Measurements from ENCODE around the gene PAN3. TPM values are rescaled to one million over a fixed set of nuclear protein-coding genes. Genes with fewer than 3 reads are reported as not detected.
"Not testable (repeated sequence)": the region's sequence is repeated elsewhere in the genome, so short reads cannot be mapped to it uniquely, and the experiment has no call there.

PAN3 gene
- total RNA-seq, 1 donor from 2014 or later: 41.7 TPM

GRCh38 chr13:28131646-28132045 is 6.7 kb upstream of the PAN3 start:
- intact Hi-C loops (cut with micrococcal nuclease): loop anchor here (10.0 kb wide), 1 partner anchor 1907 kb away; the partner anchor contains the start of gene RNF6

GRCh38 chr13:28136916-28137315 is 1.4 kb upstream of the PAN3 start:
- intact Hi-C loops (cut with micrococcal nuclease): loop anchor here (5.0 to 10.0 kb wide), 2 partner anchors 885 to 1912 kb away; partner anchors contain the start of genes RNF6 and RPL21

- intact Hi-C loops (cut with micrococcal nuclease): loop anchor here (5.0 to 10.0 kb wide), 2 partner anchors 885 to 1913 kb away; partner anchors contain the start of genes RNF6 and RPL21
Observed at GRCh38 chr13:28137596-28137995, 749 bp upstream of the PAN3 start.

- intact Hi-C loops (cut with micrococcal nuclease): loop anchor here (1.0 to 10.0 kb wide), 8 partner anchors 130 to 1914 kb away; partner anchors contain the start of genes LNX2, MTIF3, POLR1D and POMP
Observed at GRCh38 chr13:28138756-28139470, 568 bp downstream of the PAN3 start.

GRCh38 chr13:28140433-28141125 is 2.2 kb downstream of the PAN3 start:
- intact Hi-C loops (cut with micrococcal nuclease): no loop called here

- intact Hi-C loops (cut with micrococcal nuclease): not testable (repeated sequence)
Observed at GRCh38 chr13:28141542-28141941, 3.2 kb downstream of the PAN3 start.

- intact Hi-C loops (cut with micrococcal nuclease): no loop called here
Observed at GRCh38 chr13:28145049-28145448, 6.7 kb downstream of the PAN3 start.

GRCh38 chr13:28147495-28147894 is 9.2 kb downstream of the PAN3 start:
- intact Hi-C loops (cut with micrococcal nuclease): no loop called here

- intact Hi-C loops (cut with micrococcal nuclease): no loop called here
Observed at GRCh38 chr13:28159057-28159456, 20.7 kb downstream of the PAN3 start.

GRCh38 chr13:28161370-28161769 is 23.0 kb downstream of the PAN3 start:
- intact Hi-C loops (cut with micrococcal nuclease): no loop called here

GRCh38 chr13:28163587-28163986 is 25.2 kb downstream of the PAN3 start:
- intact Hi-C loops (cut with micrococcal nuclease): no loop called here

GRCh38 chr13:28166257-28166656 is 27.9 kb downstream of the PAN3 start:
- intact Hi-C loops (cut with micrococcal nuclease): no loop called here

GRCh38 chr13:28171266-28171665 is 32.9 kb downstream of the PAN3 start:
- intact Hi-C loops (cut with micrococcal nuclease): no loop called here

GRCh38 chr13:28172947-28173346 is 34.6 kb downstream of the PAN3 start:
- intact Hi-C loops (cut with micrococcal nuclease): no loop called here

- intact Hi-C loops (cut with micrococcal nuclease): no loop called here
Observed at GRCh38 chr13:28173793-28174192, 35.4 kb downstream of the PAN3 start.

GRCh38 chr13:28177327-28177726 is 39.0 kb downstream of the PAN3 start:
- intact Hi-C loops (cut with micrococcal nuclease): no loop called here

- intact Hi-C loops (cut with micrococcal nuclease): no loop called here
Observed at GRCh38 chr13:28177877-28178276, 39.5 kb downstream of the PAN3 start.

GRCh38 chr13:28179974-28180373 is 41.6 kb downstream of the PAN3 start:
- intact Hi-C loops (cut with micrococcal nuclease): no loop called here

- intact Hi-C loops (cut with micrococcal nuclease): no loop called here
Observed at GRCh38 chr13:28181413-28181812, 43.1 kb downstream of the PAN3 start.

GRCh38 chr13:28185256-28185655 is 46.9 kb downstream of the PAN3 start:
- intact Hi-C loops (cut with micrococcal nuclease): no loop called here

- intact Hi-C loops (cut with micrococcal nuclease): no loop called here
Observed at GRCh38 chr13:28199089-28199488, 60.7 kb downstream of the PAN3 start.

- intact Hi-C loops (cut with micrococcal nuclease): no loop called here
Observed at GRCh38 chr13:28204043-28204442, 65.7 kb downstream of the PAN3 start.

Measured in T-helper 2 cell treated with Interferon-gamma antibody and Interleukin-4, amounts not matched to agents 100 ng/mL and 5 ng/mL, for 36 hours (primary cell).